Measurements from ENCODE around the gene RHBDD3.
A peak's percentile ranks its signal among the peaks of the same experiment; 100 is the strongest.
"Not testable (repeated sequence)": the region's sequence is repeated elsewhere in the genome, so short reads cannot be mapped to it uniquely, and the experiment has no call there.

The RHBDD3 gene

GRCh38 chr22:29269230-29269604 is 1.4 kb upstream of the RHBDD3 start:
- DNase-seq = peak; percentile 16

GRCh38 chr22:29268511-29269229 is 889 bp upstream of the RHBDD3 start:
- peak; percentile 47 for DNase-seq

- no peak for DNase-seq
Measured at GRCh38 chr22:29267462-29267857, 321 bp downstream of the RHBDD3 start.

- peak; percentile 20 for DNase-seq
Measured at GRCh38 chr22:29266564-29267461, 968 bp downstream of the RHBDD3 start.

GRCh38 chr22:29265929-29266328 is 1.9 kb downstream of the RHBDD3 start:
- DNase-seq = no peak

GRCh38 chr22:29265305-29265704 is 2.5 kb downstream of the RHBDD3 start:
- no peak for DNase-seq

- DNase-seq = no peak
Measured at GRCh38 chr22:29263791-29264276, 3.9 kb downstream of the RHBDD3 start.

- DNase-seq = no peak
Measured at GRCh38 chr22:29260601-29261315, 7.0 kb downstream of the RHBDD3 start.

GRCh38 chr22:29260031-29260560 is 7.7 kb downstream of the RHBDD3 start:
- DNase-seq = no peak

- no peak for DNase-seq
Measured at GRCh38 chr22:29259253-29259899, 8.4 kb downstream of the RHBDD3 start.

- no peak for DNase-seq
Measured at GRCh38 chr22:29258407-29259252, 9.2 kb downstream of the RHBDD3 start.

- no peak for DNase-seq
Measured at GRCh38 chr22:29257751-29258181, 10.0 kb downstream of the RHBDD3 start.

- no peak for DNase-seq
Measured at GRCh38 chr22:29256606-29257325, 11.0 kb downstream of the RHBDD3 start.

GRCh38 chr22:29255064-29255621 is 12.6 kb downstream of the RHBDD3 start:
- no peak for DNase-seq

- no peak for DNase-seq
Measured at GRCh38 chr22:29254286-29254660, 13.5 kb downstream of the RHBDD3 start.

- DNase-seq = no peak
Measured at GRCh38 chr22:29253561-29254285, 14.1 kb downstream of the RHBDD3 start.

- DNase-seq = no peak
Measured at GRCh38 chr22:29251981-29252911, 15.5 kb downstream of the RHBDD3 start.

GRCh38 chr22:29251265-29251664 is 16.5 kb downstream of the RHBDD3 start:
- DNase-seq = no peak

- DNase-seq = not testable (repeated sequence)
Measured at GRCh38 chr22:29247891-29248290, 19.9 kb downstream of the RHBDD3 start.
